ENCODE measurements around the gene PPCS. TPM values are rescaled to one million over a fixed set of nuclear protein-coding genes. Genes with fewer than 3 reads are reported as not detected.

PPCS gene
- total RNA-seq, result 45.7 TPM

DNA sequence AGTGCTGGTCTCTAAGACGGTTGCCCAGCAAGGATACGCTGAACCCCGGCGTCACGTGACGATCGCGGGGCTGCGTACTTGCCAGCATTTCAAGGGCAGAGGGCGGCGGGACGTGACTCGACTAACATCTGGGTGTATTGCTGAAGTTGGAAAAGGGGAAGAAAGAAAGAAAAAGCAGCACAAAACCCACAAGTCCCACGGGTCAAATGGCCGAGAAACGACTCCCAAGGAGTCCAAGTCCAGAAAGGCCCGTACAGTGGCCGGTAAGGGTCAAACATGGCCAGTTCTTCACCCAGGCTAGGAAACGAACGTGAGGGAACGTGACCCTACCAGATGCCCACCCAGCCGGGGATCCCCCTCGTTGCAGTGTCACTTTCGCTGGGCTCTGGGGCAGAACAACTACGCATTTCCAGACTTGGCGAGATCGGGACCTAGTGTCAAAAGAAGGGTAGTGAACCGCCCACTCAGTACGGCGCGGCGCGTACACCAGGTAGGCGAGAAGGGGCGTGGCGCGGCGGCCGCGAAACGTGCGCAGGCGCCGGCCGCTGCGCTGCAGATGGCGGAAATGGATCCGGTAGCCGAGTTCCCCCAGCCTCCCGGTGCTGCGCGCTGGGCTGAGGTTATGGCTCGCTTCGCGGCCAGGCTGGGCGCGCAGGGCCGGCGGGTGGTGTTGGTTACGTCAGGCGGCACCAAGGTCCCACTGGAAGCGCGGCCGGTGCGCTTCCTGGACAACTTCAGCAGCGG, at the start of gene PPCS, which contains the start of gene ZMYND12:
TSS of gene PPCS (plus strand) at position 534 of the 744 bp plus-strand sequence. CDS start at position 557, 23 bp downstream.
TSS of gene ZMYND12 (minus strand) at position 13 of the 744 bp plus-strand sequence. CDS start 25 bp downstream, outside the sequence.
- ATAC-seq (peak; percentile 91), DNase-seq (ENCODE audit: low spot score) (peak; percentile 89)

DNA sequence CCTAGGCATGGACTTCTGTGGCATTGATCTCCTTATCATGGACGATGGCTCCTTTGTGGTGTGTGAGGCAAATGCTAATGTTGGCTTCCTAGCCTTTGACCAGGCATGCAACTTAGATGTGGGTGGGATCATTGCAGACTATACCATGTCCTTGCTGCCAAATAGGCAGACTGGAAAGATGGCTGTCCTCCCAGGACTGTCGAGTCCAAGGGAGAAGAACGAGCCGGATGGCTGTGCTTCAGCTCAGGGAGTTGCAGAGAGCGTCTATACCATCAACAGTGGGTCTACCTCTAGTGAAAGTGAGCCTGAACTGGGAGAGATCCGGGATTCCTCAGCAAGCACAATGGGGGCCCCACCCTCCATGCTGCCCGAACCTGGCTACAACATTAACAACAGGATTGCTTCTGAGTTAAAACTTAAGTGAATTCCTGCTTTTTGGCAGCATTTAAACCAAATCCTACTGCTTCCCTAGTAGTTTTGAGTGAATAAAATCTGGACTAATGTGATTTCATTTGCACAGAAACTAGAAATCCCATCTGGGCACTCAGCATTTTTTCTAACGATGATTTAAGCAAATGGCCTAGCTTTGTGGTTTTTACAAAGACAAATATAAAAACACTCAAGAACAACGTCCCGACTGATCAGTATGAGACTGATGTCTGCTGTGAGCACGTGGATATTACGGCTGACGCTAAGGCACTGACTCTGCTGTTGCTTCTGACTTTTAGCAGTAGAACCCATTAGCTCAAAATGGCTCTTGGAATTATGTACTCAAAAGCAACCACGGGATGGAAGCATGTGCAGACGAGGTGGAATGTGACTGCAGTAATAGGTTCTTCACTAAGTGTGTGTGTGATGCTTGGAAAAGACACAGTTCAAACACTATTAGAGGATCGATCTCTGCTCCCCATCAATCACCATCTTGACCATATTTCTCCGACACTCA, 41.5 kb upstream of the PPCS start:
- no peak for DNase-seq (ENCODE audit: low spot score)
- ATAC-seq, result no peak

DNA sequence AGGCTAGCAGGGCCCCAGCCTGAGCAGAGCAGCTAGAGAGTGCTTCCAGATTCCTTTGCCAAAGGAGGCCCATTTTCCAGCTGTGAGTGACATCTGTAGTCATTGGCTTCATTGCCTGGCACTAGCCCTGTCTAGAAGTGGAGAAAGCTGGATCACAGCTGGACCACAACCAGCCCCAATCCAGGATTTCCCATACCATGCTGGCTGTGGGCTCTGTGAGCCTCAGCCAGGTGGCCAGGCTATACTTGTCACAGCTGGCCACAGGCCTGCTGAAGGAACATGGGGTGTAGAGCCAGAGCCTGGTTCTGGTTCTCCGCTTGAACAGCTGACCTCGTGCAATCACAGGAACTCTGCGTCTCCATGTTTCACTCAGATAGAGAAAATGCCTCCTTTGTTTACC, 39.2 kb upstream of the PPCS start:
- ATAC-seq, result no peak
- no peak for DNase-seq (ENCODE audit: low spot score)

DNA sequence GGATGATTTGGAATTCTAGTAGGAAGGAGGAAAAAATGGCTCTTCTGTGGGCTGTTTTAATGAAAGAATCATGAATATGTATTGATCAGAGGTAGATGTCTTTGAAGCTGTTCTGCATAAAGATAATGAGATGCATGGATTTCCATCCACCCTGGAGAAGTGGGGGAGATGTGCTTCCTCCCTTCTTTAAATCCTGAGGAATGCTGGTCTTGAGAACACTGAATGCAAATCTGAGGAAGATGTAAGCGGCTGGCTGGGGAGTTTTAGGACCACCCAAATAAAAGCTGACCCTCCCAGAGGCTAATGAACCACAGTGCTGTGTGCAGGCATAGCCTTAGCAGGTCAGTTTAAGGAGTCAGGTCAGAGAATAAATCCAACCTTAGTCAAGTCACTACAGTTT, 37.8 kb upstream of the PPCS start:
- DNase-seq (ENCODE audit: low spot score) (no peak), ATAC-seq (no peak)

DNA sequence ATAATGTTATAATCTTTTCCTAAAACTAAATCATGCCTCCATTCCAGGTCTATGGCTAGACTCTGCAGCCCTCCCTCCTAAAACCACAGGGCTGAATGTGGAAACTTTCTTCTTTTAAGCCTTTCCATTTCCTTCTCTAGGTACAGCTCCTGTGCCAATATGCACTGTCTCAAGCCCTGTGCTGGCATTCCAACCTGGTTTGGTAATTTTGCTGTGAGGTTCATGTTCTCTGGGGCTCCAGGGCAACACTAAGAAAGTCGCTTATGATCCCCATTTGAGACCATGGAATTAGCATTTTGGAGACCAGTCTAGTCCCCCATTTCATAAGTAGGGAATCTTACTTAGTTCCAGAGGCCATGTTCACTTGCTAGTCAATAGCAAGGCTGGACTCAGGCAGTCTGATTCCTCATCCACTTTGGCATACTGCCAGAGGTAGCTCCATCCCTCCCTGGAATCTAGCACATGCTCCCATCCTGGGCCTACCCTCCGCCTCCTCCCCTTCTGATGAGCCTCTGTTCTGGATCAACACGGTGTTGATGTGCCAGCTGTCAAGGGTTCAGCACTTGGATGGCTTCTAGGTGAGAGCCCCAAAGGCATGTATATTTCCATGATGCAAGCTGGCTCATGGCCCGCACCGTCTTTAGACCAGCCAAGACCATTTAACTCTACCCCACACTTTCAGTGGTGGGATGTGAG, 37.1 kb upstream of the PPCS start:
- no peak for DNase-seq (ENCODE audit: low spot score)

DNA sequence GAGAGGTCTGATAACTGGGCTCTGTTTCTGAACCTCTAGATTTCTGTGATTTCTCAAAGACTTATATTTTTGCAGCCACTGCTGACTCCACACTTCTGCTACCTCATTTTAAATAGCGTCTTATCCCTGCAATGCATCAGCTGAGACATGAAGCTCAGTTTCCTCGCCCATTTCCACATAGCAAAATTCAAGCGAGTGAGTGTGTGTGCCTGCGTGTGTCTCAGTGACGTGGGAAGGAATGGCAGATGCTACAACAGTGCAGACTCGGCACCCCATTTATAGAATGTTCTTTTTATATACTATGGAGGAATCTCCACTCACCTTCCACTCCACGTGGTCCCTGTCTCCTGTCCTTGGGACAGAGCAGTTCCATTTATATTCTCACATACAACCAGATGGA, 36.2 kb upstream of the PPCS start:
- no peak for DNase-seq (ENCODE audit: low spot score)
- ATAC-seq, result no peak

More for the DNA sequence above, 37.1 kb upstream of the PPCS start:
- no peak for ATAC-seq

DNA sequence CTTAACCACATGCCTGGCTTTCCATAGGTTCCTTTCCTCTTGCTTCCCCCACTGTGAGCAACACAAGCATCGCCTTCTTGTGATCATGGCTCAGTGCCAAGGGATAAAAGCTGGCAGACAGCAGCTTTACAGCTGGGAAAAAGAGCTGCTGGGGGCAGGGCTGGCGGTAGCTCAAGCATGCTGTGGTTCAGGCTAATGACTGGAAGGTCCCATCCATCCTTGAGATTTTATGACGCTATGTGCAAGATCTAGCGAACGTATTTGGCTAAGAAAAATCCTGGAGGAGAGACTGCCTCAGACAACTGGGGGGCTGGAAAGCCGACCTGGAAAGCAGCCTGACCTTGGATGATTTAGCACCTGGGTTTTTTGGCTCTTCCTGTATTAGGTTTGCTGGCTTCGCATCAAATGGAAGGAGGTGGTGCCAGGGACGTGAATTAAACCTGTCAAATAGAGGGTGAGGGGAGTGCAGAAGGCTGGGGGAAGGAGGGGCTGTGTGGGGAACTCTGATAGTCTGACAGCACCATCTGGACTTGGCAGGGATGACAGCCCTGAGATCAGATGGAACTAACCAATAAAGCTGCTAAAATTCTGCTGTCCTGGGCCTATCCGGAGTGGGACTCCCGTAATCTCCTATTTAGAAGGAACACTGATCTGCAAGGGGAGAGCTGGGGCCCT, 35.3 kb upstream of the PPCS start:
- ATAC-seq (no peak), DNase-seq (ENCODE audit: low spot score) (no peak)

DNA sequence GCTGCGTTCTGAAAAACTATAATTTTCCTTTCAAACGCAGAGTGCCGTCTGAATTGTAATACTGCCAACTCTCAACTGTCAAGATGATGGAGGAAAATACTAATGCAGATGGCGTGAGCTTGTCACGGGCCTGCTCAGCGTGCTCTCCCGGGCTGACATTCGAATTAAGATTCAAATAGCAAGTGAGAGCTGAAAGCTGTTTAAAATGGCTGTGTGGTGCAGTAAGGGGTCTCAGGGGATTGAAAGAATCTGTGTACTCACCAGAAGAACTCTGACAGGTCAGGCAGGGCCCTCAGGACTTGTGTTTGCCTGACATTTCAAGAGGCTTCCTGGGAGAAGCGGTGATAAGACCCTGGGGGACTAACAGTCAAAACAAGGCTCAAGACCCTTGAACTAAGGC, 33.6 kb upstream of the PPCS start:
- DNase-seq (ENCODE audit: low spot score), result no peak
- no peak for ATAC-seq

DNA sequence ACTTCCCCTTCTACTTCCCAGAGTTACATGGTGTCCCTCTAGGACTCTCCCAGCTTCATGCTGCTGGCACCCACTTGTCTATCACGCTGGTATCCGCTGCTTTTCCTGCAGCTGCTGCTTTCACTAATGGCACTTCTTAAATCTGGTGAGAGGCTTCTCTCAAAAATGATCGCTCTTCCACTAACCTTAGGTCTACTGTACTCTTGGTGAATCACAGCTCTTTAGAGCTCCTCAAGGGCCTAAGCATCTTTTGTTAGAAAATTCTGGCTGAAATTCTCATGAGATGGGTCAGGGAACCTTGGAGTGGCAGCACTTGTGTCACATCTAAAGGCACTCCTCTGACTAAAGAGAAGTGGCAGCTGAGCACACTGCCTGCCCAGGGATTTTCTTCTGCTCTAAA, 32.7 kb upstream of the PPCS start:
- DNase-seq (ENCODE audit: low spot score), result no peak
- no peak for ATAC-seq

DNA sequence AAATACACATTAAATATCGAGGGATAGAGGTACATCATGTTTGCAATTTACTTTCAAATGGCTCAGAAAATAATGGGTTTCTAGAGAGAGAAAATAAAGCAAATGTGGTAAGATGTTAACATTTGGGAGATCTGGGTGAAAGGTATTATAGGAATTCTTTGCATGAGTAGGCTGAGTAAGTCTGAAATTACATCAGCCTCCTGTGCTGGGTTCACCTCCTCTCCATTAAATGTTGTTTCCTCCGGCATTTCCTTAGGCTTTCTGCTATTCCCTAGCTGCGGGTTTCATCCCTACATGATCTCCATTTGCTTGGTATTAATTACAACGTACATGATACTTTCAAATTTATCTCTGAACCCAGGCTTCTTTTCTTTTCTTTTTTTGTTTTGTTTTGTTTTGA, 32.1 kb upstream of the PPCS start:
- no peak for DNase-seq (ENCODE audit: low spot score)
- ATAC-seq, result no peak

DNA sequence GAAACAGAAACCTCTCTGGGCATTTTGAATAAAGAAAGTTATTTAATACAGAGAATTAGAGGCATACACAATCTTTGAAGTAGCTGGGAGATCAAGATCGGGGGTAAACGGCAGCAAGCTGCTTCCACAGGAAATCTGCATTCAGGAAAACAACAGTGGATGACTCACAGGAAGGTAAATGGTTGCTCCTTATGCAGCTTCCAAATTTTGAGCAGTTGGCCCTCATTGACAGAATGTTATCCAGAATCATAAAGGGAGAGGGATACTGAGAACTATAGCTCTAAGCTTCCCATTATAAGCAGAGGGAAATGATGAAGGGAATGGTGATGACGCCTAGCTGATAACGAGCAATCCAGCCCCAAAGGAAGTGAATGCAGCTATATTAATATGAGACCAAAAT, 29.1 kb upstream of the PPCS start:
- DNase-seq (ENCODE audit: low spot score), result no peak
- ATAC-seq, result no peak

DNA sequence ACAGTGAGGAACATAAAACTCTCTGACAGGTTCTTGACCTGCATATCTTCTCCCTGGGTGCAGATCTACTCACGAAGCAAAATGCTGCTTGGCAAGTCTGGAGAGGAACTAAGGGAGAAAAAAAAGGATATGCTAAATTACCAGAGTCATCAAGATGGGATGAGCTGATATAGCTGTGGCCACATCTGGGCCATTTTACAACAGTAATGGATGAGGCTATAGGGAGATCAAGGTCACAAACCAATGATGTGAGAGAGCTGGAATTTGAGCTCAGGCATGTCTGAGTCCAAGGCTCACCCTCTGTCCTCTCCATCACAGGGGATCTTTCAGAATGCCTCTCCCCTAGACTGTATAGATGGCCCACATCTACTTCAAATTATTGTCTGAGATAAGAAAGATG, 26.7 kb upstream of the PPCS start:
- no peak for ATAC-seq

DNA sequence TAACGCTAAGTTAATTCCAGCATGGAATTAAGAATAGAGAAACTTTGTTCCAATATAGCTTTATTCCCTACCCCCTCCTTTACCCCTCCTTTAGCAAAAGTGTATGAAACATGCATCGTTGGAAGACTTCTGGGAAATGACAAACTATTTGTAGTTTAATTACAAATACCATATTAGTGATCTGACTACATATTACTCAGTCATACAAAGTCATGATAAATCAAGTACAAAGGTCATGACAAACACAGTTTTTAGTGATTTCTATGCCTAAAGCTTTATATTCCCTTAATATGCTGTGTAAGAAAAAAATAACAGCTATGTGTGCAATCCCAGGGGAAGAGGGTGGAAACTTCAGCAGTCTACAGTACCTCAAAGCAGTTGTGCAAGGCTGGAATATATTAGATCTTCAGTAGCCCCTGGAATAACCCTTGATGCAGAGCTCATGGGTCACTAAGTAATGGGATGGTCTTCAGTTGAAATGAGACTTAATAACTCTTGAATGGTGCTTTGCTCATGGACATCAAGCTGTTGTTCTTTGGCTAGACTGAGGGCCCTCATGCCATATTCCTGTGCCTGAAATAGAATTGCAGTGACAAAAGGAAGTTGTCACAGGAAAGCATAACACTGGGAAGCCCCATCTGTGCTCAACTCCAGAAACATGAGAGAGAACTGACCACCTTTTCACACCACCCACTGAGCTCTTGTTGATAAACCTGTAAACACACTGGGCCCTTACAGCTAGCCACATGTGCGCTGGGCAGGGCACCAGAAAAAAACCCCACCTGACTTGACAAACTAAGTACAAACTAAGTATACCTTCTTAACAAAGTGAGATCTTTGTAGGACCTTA, 25.8 kb upstream of the PPCS start:
- ATAC-seq, result no peak
- no peak for DNase-seq (ENCODE audit: low spot score)

More for the DNA sequence above, 26.7 kb upstream of the PPCS start:
- no peak for DNase-seq (ENCODE audit: low spot score)

DNA sequence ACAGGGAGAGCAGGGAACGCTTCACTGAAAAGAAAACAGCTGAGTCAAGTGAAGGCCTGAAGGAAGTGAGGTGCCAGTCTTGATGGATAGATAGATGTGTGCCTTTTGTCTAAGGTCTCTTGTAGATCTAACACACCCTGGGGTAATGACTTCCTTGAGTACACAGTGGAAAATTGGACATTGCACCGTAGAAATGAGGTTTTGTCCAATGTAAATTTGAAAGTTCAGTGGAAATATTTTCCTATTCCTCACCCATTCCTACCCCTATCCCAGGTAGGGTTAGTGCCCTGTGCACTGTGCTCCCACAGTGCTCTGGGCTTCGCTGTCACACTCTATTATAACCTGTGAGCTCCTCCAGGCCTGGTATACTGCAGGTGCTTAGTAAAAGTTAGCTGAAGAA, 24.8 kb upstream of the PPCS start:
- ATAC-seq (peak; percentile 94), DNase-seq (ENCODE audit: low spot score) (peak; percentile 51)

DNA sequence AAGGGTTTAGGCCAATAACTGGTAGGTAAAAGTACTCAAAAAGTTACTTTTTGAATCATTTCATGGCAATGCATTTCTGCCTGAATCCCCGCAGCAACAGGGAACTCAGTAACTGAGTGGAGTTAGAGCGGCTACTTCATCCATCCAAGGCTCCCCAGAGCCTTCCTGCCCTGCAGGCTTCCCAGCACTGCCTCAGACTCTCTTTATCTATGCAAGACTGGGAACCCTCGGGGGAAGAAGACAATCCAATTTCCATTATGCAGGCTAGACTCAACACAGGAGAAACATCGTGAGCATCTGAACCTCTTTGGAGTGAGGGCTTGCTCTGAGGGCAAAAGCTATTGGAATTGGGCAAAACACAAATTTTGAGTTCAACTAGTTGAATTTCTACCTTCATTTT, 23.6 kb upstream of the PPCS start:
- no peak for ATAC-seq
- no peak for DNase-seq (ENCODE audit: low spot score)

DNA sequence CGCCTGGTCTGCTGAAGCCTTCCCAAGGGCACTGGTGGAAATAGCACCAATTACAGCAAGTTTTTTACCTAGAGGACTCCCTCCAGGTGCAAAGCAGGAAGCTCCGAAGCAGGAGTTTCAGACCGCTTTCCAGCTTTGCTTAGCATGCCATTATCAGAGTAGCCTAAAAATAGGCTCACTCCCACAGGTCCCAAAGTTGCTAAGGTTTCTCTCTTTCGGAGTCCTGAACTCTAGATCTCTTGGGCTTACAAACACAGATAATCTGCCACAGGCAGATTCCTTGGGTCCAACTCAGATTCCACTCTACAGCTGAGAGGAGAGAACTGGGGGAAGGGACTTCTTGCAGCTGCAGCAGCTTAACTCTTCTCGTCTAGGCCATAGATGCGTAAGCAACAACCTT, 23.0 kb upstream of the PPCS start:
- DNase-seq (ENCODE audit: low spot score) (no peak), ATAC-seq (no peak)

DNA sequence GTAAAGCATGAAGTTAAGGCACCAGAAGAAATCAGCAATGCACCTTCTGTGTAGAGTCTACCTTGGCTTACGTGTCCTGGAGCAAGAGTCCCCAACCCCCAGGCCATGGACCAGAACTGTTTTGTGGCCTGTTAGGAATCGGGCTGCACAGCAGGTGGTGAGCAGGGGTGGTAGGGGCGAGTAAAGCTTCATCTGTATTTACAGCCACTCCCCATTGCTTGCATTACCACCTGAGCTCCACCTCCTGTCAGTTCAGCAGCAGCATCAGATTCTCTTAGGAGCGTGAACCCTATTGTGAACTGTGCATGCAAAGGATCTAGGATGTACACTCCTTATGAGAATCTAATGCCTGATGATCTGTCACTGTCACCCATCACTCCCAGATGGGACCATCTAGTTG, 22.0 kb upstream of the PPCS start:
- ATAC-seq, result no peak

DNA sequence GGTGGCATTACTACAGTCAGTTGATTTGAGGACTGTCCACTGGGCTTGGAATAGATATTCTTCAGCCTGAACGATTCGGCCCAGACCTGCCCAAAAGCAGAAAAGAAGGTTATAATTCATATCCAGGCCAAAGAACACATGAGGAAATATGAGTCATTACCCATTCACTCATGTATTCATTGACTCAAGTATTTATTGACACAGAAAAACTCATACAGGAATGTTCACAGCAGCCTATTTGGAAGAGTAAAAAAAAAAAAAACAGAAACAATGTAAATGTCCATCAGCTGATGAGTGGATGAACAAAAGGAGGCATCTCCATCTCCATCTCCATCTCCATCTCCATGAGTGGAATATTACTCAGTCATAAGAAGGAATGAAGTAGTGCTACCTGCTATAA, 16.4 kb upstream of the PPCS start:
- DNase-seq (ENCODE audit: low spot score) (no peak), ATAC-seq (no peak)

More for the DNA sequence above, 22.0 kb upstream of the PPCS start:
- no peak for DNase-seq (ENCODE audit: low spot score)

DNA sequence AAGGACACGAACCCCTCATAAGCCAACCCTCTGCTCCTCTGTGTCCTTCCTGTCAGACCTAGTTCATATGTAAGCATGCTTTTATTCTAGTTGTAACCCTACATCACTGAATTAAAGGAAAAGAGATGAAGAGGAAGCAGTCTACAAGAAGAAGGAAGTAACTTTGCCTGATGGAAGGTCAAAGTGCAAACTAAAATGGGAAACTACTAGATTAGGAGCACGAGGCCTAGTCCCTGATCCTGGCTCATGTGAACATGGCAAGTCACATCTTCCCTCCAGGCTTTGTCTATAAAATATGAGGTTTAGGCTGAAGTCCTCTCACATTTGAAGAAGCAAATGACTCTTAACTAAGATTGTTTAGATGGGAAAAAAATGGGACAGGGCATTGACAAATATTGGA, 13.7 kb upstream of the PPCS start:
- ATAC-seq, result no peak

DNA sequence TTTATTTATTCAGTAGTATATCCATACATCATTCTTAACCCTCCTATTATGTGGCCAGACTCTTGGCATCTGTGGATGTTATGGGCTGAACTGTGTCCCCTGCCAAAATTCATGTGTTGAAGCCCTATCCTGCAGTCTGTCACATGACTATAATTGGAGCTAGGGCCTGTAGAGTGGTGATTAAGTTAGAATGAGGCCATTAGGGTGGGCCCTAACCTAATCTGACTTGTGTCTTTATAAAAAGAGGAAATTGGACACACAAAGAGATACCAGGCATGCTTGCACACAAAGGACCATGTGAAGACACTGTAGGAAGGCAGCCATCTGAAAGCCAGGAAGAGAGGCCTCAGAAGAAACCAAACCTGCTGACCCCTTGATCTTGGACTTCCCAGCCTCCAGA, 7.1 kb upstream of the PPCS start:
- ATAC-seq, result no peak
- DNase-seq (ENCODE audit: low spot score), result no peak

More for the DNA sequence above, 13.7 kb upstream of the PPCS start:
- no peak for DNase-seq (ENCODE audit: low spot score)

All from left lobe of liver (tissue), 2 donors.